Neuronal stem cell (in vitro differentiated cells): ENCODE results near the gene KIF26A.
A peak's percentile ranks its signal among the peaks of the same experiment; 100 is the strongest.
"Not testable (repeated sequence)": the region's sequence is repeated elsewhere in the genome, so short reads cannot be mapped to it uniquely, and the experiment has no call there.

Source experiments
- DNase-seq: peaks from one replicate; pipeline ENCODE4 v3.0.0-alpha.2; 2013; ENCODE audit warnings: low spot score
- H2AFZ ChIP-seq: one replicate; pipeline ENCODE4 v1.6.1; 2013; ENCODE audit warnings: mild to moderate bottlenecking, low read length, inconsistent platforms
- H2AK5ac ChIP-seq: 2 replicates; pipeline ENCODE4 v1.6.1; 2013; ENCODE audit warnings: low read depth, mild to moderate bottlenecking, inconsistent platforms, low read length, moderate library complexity, mixed read lengths
- H2BK120ac ChIP-seq: 2 replicates; pipeline ENCODE4 v1.6.1; 2013; ENCODE audit warnings: low read depth, mild to moderate bottlenecking, inconsistent platforms, low read length, moderate library complexity, mixed read lengths
- H2BK12ac ChIP-seq: one replicate; pipeline ENCODE4 v1.6.1; 2013; ENCODE audit warnings: low read length, inconsistent platforms
- H2BK15ac ChIP-seq: 2 replicates; pipeline ENCODE4 v1.6.1; 2013; ENCODE audit warnings: mild to moderate bottlenecking, low read length, inconsistent platforms, mixed read lengths
- H2BK5ac ChIP-seq: one replicate; pipeline ENCODE4 v1.6.1; 2013; ENCODE audit warnings: inconsistent platforms, mild to moderate bottlenecking, low read length, moderate library complexity
- H3K14ac ChIP-seq: one replicate; pipeline ENCODE4 v1.6.1; 2013; ENCODE audit warnings: low read length, inconsistent platforms
- H3K18ac ChIP-seq: 2 replicates; pipeline ENCODE4 v1.6.1; 2013; ENCODE audit warnings: low read length, inconsistent platforms
- H3K23ac ChIP-seq: 2 replicates; pipeline ENCODE4 v1.6.1; 2013; ENCODE audit warnings: low read depth, mild to moderate bottlenecking, mixed read lengths, low read length, inconsistent platforms; ENCODE audit not compliant: poor library complexity
- H3K27ac ChIP-seq: replicated peaks from 3 replicates; pipeline ENCODE4 v1.5.1; 2013; ENCODE audit warnings: low read length, inconsistent platforms
- H3K27me3 ChIP-seq, 3 experiments: 2 replicates each; pipeline ENCODE4 v1.6.1; 2013; ENCODE audit warnings: low read length in 3 of 3, mild to moderate bottlenecking in 2 of 3, inconsistent platforms in 1 of 3, low read depth in 1 of 3, mixed read lengths in 1 of 3, moderate library complexity in 1 of 3; ENCODE audit not compliant: control insufficient read depth in 3 of 3, insufficient read depth in 3 of 3
- H3K36me3 ChIP-seq, 2 donors: replicated peaks in 1 of 2; 2 replicates each; pipeline ENCODE4 v1.6.1; 2013; ENCODE audit warnings: low read length in 2 of 2; ENCODE audit not compliant: control insufficient read depth in 2 of 2, insufficient read depth in 2 of 2
- H3K4ac ChIP-seq: 2 replicates; pipeline ENCODE4 v1.6.1; 2013; ENCODE audit warnings: inconsistent platforms, mild to moderate bottlenecking, low read length, moderate library complexity
- H3K4me1 ChIP-seq, 2 donors: 1 replicate in 1 of 2; 2 replicates in 1 of 2; pipeline ENCODE4 v1.6.1; 2013; ENCODE audit warnings: low read length in 2 of 2, low read depth in 1 of 2; ENCODE audit not compliant: control insufficient read depth in 2 of 2, insufficient read depth in 1 of 2
- H3K4me2 ChIP-seq: one replicate; pipeline ENCODE4 v1.6.1; 2013; ENCODE audit warnings: mild to moderate bottlenecking, low read length, inconsistent platforms; ENCODE audit not compliant: insufficient read depth, poor library complexity, severe bottlenecking
- H3K4me3 ChIP-seq, 2 donors: 2 replicates each; pipeline ENCODE4 v1.5.1; 2013; ENCODE audit warnings: low read length in 2 of 2, mild to moderate bottlenecking in 2 of 2, inconsistent platforms in 1 of 2, moderate library complexity in 1 of 2
- H3K79me1 ChIP-seq: one replicate; pipeline ENCODE4 v1.6.1; 2013; ENCODE audit warnings: low read depth, mild to moderate bottlenecking, inconsistent platforms, low read length, moderate library complexity
- H3K9ac ChIP-seq: one replicate; pipeline ENCODE4 v1.6.1; 2013; ENCODE audit warnings: mild to moderate bottlenecking, low read depth, low read length, inconsistent platforms; ENCODE audit not compliant: poor library complexity
- H3K9me3 ChIP-seq, 2 donors: replicated peaks in 1 of 2; 2 replicates each; pipeline versions ENCODE3 to v1.6.1; 2013; ENCODE audit warnings: low read length in 2 of 2, mild to moderate bottlenecking in 2 of 2, inconsistent platforms in 1 of 2, low read depth in 1 of 2, mixed read lengths in 1 of 2, moderate library complexity in 1 of 2; ENCODE audit not compliant: control insufficient read depth in 2 of 2, insufficient read depth in 1 of 2
- H4K8ac ChIP-seq: one replicate; pipeline ENCODE4 v1.6.1; 2013; ENCODE audit warnings: low read depth, mild to moderate bottlenecking, inconsistent platforms, low read length, moderate library complexity
- H4K91ac ChIP-seq: one replicate; pipeline ENCODE4 v1.6.1; 2013; ENCODE audit warnings: low read length, low read depth, mild to moderate bottlenecking, inconsistent platforms; ENCODE audit not compliant: poor library complexity
- WGBS, 2 donors: extraction: QIAGEN DNeasy Blood & Tissue Kit; methylation state at CpG; one replicate each; pipeline ENCODE4 v1.1.7; 2013; ENCODE audit warnings: missing lambda C conversion rate in 2 of 2, mixed read lengths in 1 of 2; ENCODE audit not compliant: insufficient read length in 2 of 2, insufficient replicate concordance in 1 of 2; ENCODE audit errors: extremely low coverage in 2 of 2; 5-methylcytosine and 5-hydroxymethylcytosine counted together

The KIF26A gene

DNA sequence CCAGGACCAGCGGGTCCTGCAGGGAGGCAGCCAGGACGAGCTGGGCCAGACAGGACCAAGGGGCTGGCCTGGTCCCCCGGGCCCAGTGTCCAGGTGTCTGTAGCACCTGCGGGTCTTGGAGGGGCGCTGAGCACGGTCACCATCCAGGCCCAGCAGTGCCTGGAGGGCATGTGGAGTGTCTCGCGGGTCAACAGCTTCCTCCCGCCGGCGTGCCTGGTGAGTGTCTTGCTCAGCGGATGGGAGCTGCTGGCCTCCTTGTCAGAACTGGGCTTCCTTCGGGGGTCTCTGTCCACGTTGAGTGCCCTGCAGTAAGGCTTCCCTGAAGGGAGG lies 13.8 kb downstream of the KIF26A start:
- Histone ChIP-seq H3K4me1 (peaks cover 33 to 39% of the 10 kb centered on the region in 2 donors), H3K4ac (no peak overlapping the region), H2BK15ac (peak overlapping the region; percentile 52), H2BK12ac (peak overlapping the region; percentile 94), H3K14ac (no peak overlapping the region), H2BK120ac (no peak overlapping the region), H3K9ac (peak overlapping the region; percentile 1), H3K36me3 (peaks cover 4 to 9% of the 10 kb centered on the region in 2 donors), H4K91ac (no peak overlapping the region), H3K4me3 (no peak overlapping the region), H4K8ac (no peak overlapping the region), H2AK5ac (peak overlapping the region; percentile 98), H3K27me3 (no peaks in the 10 kb centered on the region), H2AFZ (no peak overlapping the region), H2BK5ac (no peak overlapping the region), H3K27ac (no peak overlapping the region), H3K9me3 (no peaks in the 10 kb centered on the region), H3K18ac (peak overlapping the region; percentile 80), H3K4me2 (no peak overlapping the region), H3K23ac (peak overlapping the region; percentile 89), H3K79me1 (peaks cover 35% of the 10 kb centered on the region)
- no peak for DNase-seq
- no CpG with 5 or more reads among the region's 14 CpGs for whole genome bisulfite sequencing, 2 donors

DNA sequence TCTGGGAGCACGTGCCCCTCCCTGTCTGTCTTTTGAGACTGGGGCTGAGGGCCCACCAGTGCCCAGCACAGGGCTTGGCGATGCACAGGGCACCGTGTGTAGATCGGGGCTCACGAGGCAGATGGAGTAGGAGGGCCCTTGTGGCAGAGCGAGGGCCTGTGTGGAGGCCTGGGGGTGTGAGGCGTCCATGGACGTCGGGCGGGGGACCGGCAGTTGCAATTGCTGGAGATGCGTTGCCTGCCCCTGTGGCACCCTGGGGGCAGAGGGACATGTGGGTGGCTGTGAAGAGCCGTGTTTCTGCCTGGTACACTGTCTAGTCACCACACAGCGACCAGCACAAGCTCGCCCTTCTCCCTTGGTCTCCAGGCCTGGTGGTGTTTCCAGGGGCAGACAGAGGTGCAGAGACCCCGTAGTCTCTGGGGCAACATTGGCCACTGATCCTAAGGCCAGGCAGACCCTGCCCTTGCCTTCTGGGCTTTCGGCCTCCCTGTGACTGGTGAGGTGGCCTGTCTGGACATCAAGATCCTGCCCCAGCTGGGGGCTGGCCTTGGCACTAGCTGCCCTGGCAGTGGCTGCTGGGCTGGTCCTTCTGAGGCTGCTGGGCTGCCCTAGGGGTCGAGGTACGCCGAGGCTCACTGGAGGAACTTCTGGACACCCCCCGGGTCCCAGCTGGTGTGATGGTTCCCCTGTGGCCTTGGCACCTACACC lies 14.5 kb downstream of the KIF26A start:
- no peak for DNase-seq

DNA sequence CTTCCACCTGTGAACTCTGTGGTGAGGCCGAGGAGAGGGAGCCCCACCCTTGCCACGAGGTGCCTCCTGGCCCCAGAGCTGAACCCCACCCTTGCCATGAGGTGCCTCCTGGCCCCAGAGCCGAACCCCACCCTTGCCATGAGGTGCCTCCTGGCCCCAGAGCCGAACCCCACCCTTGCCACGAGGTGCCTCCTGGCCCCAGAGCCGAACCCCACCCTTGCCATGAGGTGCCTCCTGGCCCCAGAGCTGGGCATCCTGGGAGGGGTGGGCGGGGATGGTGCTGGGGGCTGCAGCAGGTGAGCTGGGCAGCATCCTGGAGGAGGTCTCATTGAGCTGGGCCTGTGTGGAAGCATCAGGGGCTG lies 15.0 kb downstream of the KIF26A start:
- not testable (repeated sequence) for H2BK120ac ChIP-seq, H3K27me3 ChIP-seq, H2BK12ac ChIP-seq, H2AFZ ChIP-seq, DNase-seq, H3K4ac ChIP-seq, H3K9me3 ChIP-seq, H4K91ac ChIP-seq, H3K4me3 ChIP-seq, H3K4me2 ChIP-seq, H2BK15ac ChIP-seq, H3K27ac ChIP-seq, H4K8ac ChIP-seq
- Histone ChIP-seq H3K14ac (peak overlapping the region; percentile 89), H3K4me1 (peaks cover 21 to 29% of the 10 kb centered on the region in 2 donors), H3K9ac (peak overlapping the region; percentile 44), H3K36me3 (peaks cover 4 to 13% of the 10 kb centered on the region in 2 donors), H3K23ac (peak overlapping the region; percentile 95), H2AK5ac (peak overlapping the region; percentile 75), H3K79me1 (peaks cover 31% of the 10 kb centered on the region), H2BK5ac (peak overlapping the region; percentile 39), H3K18ac (peak overlapping the region; percentile 64)
- WGBS, 2 donors, result no CpG with 5 or more reads among the region's 7 CpGs

More for the DNA sequence above, 14.5 kb downstream of the KIF26A start:
- Histone ChIP-seq H3K27ac (no peak overlapping the region), H3K4me2 (no peak overlapping the region), H3K4ac (no peak overlapping the region), H3K9ac (peak overlapping the region; percentile 34), H3K14ac (peak overlapping the region; percentile 89), H2AK5ac (no peak overlapping the region), H3K4me1 (peaks cover 27 to 34% of the 10 kb centered on the region in 2 donors), H2AFZ (no peak overlapping the region), H3K9me3 (no peaks in the 10 kb centered on the region), H2BK5ac (no peak overlapping the region), H3K4me3 (peak overlapping the region in 1 of 2 donors; percentile 42), H3K36me3 (peaks cover 4 to 9% of the 10 kb centered on the region in 2 donors), H3K27me3 (no peaks in the 10 kb centered on the region), H4K91ac (no peak overlapping the region), H2BK120ac (no peak overlapping the region), H3K23ac (no peak overlapping the region), H2BK15ac (no peak overlapping the region), H3K18ac (peak overlapping the region; percentile 67), H2BK12ac (no peak overlapping the region), H3K79me1 (peaks cover 31% of the 10 kb centered on the region), H4K8ac (no peak overlapping the region)
- no CpG with 5 or more reads among the region's 21 CpGs for WGBS, 2 donors

DNA sequence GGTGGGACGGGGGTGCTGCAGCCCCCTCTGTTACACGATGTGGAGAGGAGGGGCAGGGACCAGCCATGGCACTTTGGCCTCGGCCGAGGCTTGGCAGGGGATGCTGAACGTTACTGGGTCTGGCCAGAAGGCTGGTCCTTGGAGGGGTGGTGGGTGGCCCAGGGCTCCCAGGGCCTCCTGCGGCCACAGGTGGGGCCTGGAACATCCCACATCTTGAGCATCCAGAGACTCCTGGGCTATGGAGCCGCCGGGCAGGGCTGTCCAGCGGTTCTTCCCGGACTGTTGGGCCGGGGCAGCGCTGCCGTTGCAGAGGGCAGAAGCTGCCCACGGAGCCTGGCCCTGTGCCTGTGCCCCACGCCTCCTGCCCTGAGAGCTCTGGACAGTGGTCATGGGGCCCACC lies 15.9 kb downstream of the KIF26A start:
- Histone ChIP-seq H3K27me3 (no peaks in the 10 kb centered on the region), H2AFZ (no peak overlapping the region), H3K79me1 (peaks cover 27% of the 10 kb centered on the region), H3K4me3 (no peak overlapping the region), H3K4me2 (no peak overlapping the region), H2BK12ac (no peak overlapping the region), H2BK15ac (no peak overlapping the region), H4K8ac (no peak overlapping the region), H3K14ac (peak overlapping the region; percentile 31), H2AK5ac (peak overlapping the region; percentile 52), H2BK5ac (peak overlapping the region; percentile 66), H3K27ac (no peak overlapping the region), H3K36me3 (peaks cover 4 to 14% of the 10 kb centered on the region in 2 donors), H3K9me3 (no peaks in the 10 kb centered on the region), H2BK120ac (no peak overlapping the region), H4K91ac (no peak overlapping the region), H3K4ac (no peak overlapping the region), H3K18ac (peak overlapping the region; percentile 38), H3K4me1 (peaks cover 13 to 21% of the 10 kb centered on the region in 2 donors), H3K9ac (no peak overlapping the region), H3K23ac (no peak overlapping the region)
- no CpG with 5 or more reads among the region's 15 CpGs for WGBS, 2 donors
- DNase-seq, result no peak
